Measurements from ENCODE around the gene DNAJC11.

- TF ChIP-seq, protein P1, sequence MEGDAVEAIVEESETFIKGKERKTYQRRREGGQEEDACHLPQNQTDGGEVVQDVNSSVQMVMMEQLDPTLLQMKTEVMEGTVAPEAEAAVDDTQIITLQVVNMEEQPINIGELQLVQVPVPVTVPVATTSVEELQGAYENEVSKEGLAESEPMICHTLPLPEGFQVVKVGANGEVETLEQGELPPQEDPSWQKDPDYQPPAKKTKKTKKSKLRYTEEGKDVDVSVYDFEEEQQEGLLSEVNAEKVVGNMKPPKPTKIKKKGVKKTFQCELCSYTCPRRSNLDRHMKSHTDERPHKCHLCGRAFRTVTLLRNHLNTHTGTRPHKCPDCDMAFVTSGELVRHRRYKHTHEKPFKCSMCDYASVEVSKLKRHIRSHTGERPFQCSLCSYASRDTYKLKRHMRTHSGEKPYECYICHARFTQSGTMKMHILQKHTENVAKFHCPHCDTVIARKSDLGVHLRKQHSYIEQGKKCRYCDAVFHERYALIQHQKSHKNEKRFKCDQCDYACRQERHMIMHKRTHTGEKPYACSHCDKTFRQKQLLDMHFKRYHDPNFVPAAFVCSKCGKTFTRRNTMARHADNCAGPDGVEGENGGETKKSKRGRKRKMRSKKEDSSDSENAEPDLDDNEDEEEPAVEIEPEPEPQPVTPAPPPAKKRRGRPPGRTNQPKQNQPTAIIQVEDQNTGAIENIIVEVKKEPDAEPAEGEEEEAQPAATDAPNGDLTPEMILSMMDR (IDR thresholded peaks at IDR 0.05), result no peak
- TF ChIP-seq POLR2A (IDR thresholded peaks at IDR 0.05), result no peak
Measured at GRCh38 chr1:6688001-6688400, 13.6 kb downstream of the DNAJC11 start.
